HepG2 (cell line): ENCODE data around the gene ATP6V1G2. TPM values are rescaled to one million over a fixed set of nuclear protein-coding genes. Genes with fewer than 3 reads are reported as not detected.
A peak's percentile ranks its signal among the peaks of the same experiment; 100 is the strongest.

ENCODE experiments used
- CTCF ChIP-seq: sonication (generic); formaldehyde crosslinking; IDR thresholded peaks from 2 replicates; pipeline ENCODE4 v1.5.0; 2020; ENCODE audit warnings: mild to moderate bottlenecking, missing genetic modification reagents, moderate library complexity
- GATAD1 ChIP-seq: IDR thresholded peaks from 2 replicates; pipeline ENCODE4 v1.6.1; 2016; ENCODE audit warnings: missing genetic modification reagents, missing compliant biosample characterization
- KAT7 ChIP-seq: IDR thresholded peaks from 2 replicates; pipeline ENCODE4 v1.6.1; 2018; ENCODE audit warnings: borderline replicate concordance, missing compliant biosample characterization
- NR1H2 ChIP-seq: sonication (generic); formaldehyde crosslinking; IDR thresholded peaks from 2 replicates; pipeline ENCODE4 v1.8.1; 2022; ENCODE audit warnings: low read depth, missing genetic modification reagents, borderline replicate concordance
- PHF21A ChIP-seq: sonication (generic); formaldehyde crosslinking; IDR thresholded peaks from 2 replicates; pipeline ENCODE4 v1.5.0; 2020; ENCODE audit warnings: mild to moderate bottlenecking, missing genetic modification reagents
- POLR2AphosphoS2 ChIP-seq: IDR thresholded peaks from 2 replicates; pipeline ENCODE4 v1.6.1; 2011; ENCODE audit warnings: low read depth, low read length, improper control_type of control experiment
- RNF2 ChIP-seq: fragments of 450-650 bp; conservative IDR thresholded peaks from 2 replicates; pipeline ENCODE4 v1.6.1; 2016; ENCODE audit warnings: low read depth
- SOX5 ChIP-seq: IDR thresholded peaks from 2 replicates; pipeline ENCODE4 v1.6.1; 2016; ENCODE audit warnings: borderline replicate concordance
- TFDP2 ChIP-seq: sonication (generic); formaldehyde crosslinking; IDR thresholded peaks from 2 replicates; pipeline ENCODE4 v1.4.0; 2020; ENCODE audit warnings: missing genetic modification reagents
- ZFY ChIP-seq: sonication (generic); formaldehyde crosslinking; IDR thresholded peaks from 2 replicates; pipeline ENCODE4 v1.4.0; 2020; ENCODE audit warnings: missing genetic modification reagents
- ZFYVE20 ChIP-seq: sonication (generic); formaldehyde crosslinking; IDR thresholded peaks from 2 replicates; pipeline ENCODE4 v1.8.0; 2023; ENCODE audit warnings: low read depth, mild to moderate bottlenecking, moderate library complexity, missing genetic modification reagents, borderline replicate concordance
- ZNF563 ChIP-seq: sonication (generic); formaldehyde crosslinking; IDR thresholded peaks from 2 replicates; pipeline ENCODE4 v1.8.0; 2022; ENCODE audit warnings: mild to moderate bottlenecking, moderate library complexity, missing genetic modification reagents
- ZNF709 ChIP-seq: sonication (generic); formaldehyde crosslinking; IDR thresholded peaks from 2 replicates; pipeline ENCODE4 v1.5.0; 2020; ENCODE audit warnings: mild to moderate bottlenecking, missing genetic modification reagents
- ZNF879 ChIP-seq: sonication (generic); formaldehyde crosslinking; IDR thresholded peaks from 2 replicates; pipeline ENCODE4 v1.8.1; 2023; ENCODE audit warnings: missing genetic modification reagents
- polyA plus RNA-seq, 8 experiments: library from polyadenylated mRNA; depleted of rRNA in 3 of 8; stranded (reverse) in 7 of 8; unstranded in 1 of 8; fragments of >200 nt; fragmentation: Illumina TruSeq in 4 of 8; extraction: Trizol in 4 of 8; gene quantifications; 2 replicates each; pipeline versions ENCODE4 v1.2.1 to v1.2.3, GENCODE V29; 2011 to 2016; ENCODE audit warnings: low read depth in 4 of 8, missing spikeins in 1 of 8, mixed read lengths in 1 of 8; ENCODE audit not compliant: insufficient read depth in 1 of 8
- total RNA-seq, 5 experiments: library from RNA; depleted of rRNA; stranded (reverse); fragments of >200 nt; fragmentation: Illumina TruSeq; extraction: Trizol; gene quantifications; 2 replicates each; pipeline ENCODE4 v1.2.3, GENCODE V29; 2016; ENCODE audit warnings: low read depth in 1 of 5
- TF ChIP-seq, protein P1 (sequence below): sonication (generic); formaldehyde crosslinking; IDR thresholded peaks from 2 replicates; pipeline ENCODE4 v1.4.0; 2020; ENCODE audit warnings: missing genetic modification reagents, borderline replicate concordance
- TF ChIP-seq, protein P2 (sequence below): sonication (generic); formaldehyde crosslinking; IDR thresholded peaks from 2 replicates; pipeline ENCODE4 v1.4.0; 2020; ENCODE audit warnings: mild to moderate bottlenecking, missing genetic modification reagents
- TF ChIP-seq, protein P3 (sequence below): sonication (generic); formaldehyde crosslinking; IDR thresholded peaks from 2 replicates; pipeline ENCODE4 v1.5.1; 2020; ENCODE audit warnings: mild to moderate bottlenecking, missing genetic modification reagents

ATP6V1G2 gene
- total and polyA plus RNA-seq, 2 of the 13 experiments (the other 11 are each of a cell fraction or from before 2014, with no cell fraction given), result 0.27 to 0.83 TPM

- TF ChIP-seq, protein P1, sequence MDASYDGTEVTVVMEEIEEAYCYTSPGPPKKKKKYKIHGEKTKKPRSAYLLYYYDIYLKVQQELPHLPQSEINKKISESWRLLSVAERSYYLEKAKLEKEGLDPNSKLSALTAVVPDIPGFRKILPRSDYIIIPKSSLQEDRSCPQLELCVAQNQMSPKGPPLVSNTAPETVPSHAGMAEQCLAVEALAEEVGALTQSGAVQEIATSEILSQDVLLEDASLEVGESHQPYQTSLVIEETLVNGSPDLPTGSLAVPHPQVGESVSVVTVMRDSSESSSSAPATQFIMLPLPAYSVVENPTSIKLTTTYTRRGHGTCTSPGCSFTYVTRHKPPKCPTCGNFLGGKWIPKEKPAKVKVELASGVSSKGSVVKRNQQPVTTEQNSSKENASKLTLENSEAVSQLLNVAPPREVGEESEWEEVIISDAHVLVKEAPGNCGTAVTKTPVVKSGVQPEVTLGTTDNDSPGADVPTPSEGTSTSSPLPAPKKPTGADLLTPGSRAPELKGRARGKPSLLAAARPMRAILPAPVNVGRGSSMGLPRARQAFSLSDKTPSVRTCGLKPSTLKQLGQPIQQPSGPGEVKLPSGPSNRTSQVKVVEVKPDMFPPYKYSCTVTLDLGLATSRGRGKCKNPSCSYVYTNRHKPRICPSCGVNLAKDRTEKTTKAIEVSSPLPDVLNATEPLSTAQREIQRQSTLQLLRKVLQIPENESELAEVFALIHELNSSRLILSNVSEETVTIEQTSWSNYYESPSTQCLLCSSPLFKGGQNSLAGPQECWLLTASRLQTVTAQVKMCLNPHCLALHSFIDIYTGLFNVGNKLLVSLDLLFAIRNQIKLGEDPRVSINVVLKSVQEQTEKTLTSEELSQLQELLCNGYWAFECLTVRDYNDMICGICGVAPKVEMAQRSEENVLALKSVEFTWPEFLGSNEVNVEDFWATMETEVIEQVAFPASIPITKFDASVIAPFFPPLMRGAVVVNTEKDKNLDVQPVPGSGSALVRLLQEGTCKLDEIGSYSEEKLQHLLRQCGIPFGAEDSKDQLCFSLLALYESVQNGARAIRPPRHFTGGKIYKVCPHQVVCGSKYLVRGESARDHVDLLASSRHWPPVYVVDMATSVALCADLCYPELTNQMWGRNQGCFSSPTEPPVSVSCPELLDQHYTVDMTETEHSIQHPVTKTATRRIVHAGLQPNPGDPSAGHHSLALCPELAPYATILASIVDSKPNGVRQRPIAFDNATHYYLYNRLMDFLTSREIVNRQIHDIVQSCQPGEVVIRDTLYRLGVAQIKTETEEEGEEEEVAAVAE (CRISPR knock-in tag), result peak; percentile 27; the same call in 1 of the 2 replicates
- TF ChIP-seq ZFY (CRISPR knock-in tag) (peak; percentile 67), PHF21A (CRISPR knock-in tag) (peak; percentile 94), TFDP2 (peak; percentile 84), CTCF (CRISPR knock-in tag) (peak; percentile 11; the same call in 1 of the 2 replicates), ZNF879 (CRISPR knock-in tag) (0 out of 2 replicates have a peak, but pooled peaks have one; percentile 40), KAT7 (CRISPR knock-in tag) (peak; percentile 59; the same call in 1 of the 2 replicates), RNF2 (no peak), ZNF709 (CRISPR knock-in tag) (peak; percentile 37), ZNF563 (0 out of 2 replicates have a peak, but pooled peaks have one; percentile 44), ZFYVE20 (CRISPR knock-in tag) (no peak), SOX5 (CRISPR knock-in tag) (no peak), POLR2AphosphoS2 (no peak), NR1H2 (CRISPR knock-in tag) (no peak), GATAD1 (peak; percentile 22; the same call in 1 of the 2 replicates)
- TF ChIP-seq, protein P2, sequence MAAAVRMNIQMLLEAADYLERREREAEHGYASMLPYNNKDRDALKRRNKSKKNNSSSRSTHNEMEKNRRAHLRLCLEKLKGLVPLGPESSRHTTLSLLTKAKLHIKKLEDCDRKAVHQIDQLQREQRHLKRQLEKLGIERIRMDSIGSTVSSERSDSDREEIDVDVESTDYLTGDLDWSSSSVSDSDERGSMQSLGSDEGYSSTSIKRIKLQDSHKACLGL (CRISPR knock-in tag), result peak; percentile 53; the same call in 1 of the 2 replicates
- TF ChIP-seq, protein P3, sequence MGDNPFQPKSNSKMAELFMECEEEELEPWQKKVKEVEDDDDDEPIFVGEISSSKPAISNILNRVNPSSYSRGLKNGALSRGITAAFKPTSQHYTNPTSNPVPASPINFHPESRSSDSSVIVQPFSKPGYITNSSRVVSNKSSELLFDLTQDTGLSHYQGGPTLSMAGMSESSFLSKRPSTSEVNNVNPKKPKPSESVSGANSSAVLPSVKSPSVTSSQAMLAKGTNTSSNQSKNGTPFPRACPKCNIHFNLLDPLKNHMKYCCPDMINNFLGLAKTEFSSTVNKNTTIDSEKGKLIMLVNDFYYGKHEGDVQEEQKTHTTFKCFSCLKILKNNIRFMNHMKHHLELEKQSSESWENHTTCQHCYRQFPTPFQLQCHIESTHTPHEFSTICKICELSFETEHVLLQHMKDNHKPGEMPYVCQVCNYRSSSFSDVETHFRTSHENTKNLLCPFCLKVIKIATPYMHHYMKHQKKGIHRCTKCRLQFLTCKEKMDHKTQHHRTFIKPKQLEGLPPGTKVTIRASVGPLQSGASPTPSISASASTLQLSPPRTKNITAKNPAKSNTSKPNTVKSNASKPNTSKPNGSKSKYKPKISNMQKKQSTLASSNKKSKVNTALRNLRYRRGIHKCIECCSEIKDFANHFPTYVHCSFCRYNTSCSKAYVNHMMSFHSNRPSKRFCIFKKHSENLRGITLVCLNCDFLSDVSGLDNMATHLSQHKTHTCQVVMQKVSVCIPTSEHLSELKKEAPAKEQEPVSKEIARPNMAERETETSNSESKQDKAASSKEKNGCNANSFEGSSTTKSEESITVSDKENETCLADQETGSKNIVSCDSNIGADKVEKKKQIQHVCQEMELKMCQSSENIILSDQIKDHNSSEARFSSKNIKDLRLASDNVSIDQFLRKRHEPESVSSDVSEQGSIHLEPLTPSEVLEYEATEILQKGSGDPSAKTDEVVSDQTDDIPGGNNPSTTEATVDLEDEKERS (CRISPR knock-in tag), result peak; percentile 64; the same call in 1 of the 2 replicates
Observed at GRCh38 chr6:31497531-31498476, 48.6 kb downstream of the ATP6V1G2 start, which contains the start of gene MICB (continued).
